Activated CD4-positive, alpha-beta T cell treated with anti-CD3 and anti-CD28 coated beads, Interleukin-2, Interleukin-4, amounts not matched to agents 100 ng/mL and 50 ng/mL, durations not matched to agents 16 hours and 8 hours (primary cell): ENCODE measurements around the gene SLC25A10.
A peak's percentile ranks its signal among the peaks of the same experiment; 100 is the strongest.

Source experiments
- DNase-seq: peaks from one replicate; pipeline ENCODE4 v3.0.0-alpha.2; 2020; ENCODE audit warnings: low spot score

Gene SLC25A10

GRCh38 chr17:81687770-81688541, 24.1 kb upstream of the SLC25A10 start:
- DNase-seq: no peak

DNA sequence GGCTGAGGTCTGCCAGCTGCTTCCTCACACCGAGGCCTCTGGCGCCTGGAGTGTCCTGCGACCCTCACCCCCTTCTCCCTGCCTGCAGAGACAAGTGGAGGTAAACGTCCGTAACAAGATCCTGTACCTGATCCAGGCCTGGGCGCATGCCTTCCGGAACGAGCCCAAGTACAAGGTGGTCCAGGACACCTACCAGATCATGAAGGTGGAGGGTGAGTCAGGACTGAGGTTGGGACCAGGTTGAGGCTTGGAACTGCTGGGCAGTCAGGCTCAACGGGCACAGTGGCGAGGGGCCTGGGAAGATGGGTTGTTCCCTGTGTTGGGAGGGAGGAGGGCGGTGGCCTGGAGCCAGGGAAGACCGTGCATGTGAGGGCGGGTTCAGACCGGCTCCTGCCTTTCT, 23.5 kb upstream of the SLC25A10 start:
- no peak for DNase-seq

- no peak for DNase-seq
Observed at GRCh38 chr17:81690066-81690465, 22.0 kb upstream of the SLC25A10 start.

DNA sequence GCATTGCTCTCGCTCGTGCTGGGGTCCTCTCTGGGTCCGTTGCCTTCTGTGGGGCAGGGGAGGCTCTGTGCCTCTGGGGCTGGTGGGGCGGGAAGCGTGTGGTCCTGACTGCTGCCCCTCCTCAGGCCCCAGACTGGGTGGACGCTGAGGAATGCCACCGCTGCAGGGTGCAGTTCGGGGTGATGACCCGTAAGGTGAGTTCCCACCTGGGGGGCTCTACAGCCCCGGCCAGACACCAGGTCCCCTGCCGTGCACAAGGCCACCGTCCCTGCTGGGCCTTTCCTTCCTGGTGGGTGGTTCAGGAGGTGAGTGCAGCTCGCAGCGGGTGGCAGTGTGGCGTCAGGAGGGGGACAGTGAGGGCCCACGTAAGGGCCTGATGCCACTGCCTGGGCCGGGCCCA, 21.5 kb upstream of the SLC25A10 start:
- no peak for DNase-seq

GRCh38 chr17:81691196-81691595, 20.9 kb upstream of the SLC25A10 start:
- DNase-seq: no peak

DNA sequence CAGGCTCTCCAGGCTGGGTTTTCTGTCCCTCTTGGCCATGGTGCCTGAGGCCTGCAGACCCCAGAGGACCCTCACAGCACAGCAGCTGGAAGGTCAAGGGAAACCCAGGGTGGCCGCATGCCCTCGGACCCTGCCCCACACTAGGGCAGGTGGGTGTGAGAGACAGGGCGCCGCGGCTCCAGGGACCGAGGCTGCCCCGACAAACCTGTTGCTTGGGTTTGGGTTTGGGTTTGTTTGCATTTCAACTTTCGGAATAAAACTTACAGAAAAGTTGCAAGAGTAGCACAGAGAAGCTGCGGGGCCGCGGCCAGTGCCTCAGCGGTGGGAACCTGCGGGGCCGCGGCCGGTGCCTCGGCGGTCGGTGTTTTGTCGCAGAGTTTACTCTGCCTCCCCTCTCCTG, 20.5 kb upstream of the SLC25A10 start:
- DNase-seq: no peak

DNA sequence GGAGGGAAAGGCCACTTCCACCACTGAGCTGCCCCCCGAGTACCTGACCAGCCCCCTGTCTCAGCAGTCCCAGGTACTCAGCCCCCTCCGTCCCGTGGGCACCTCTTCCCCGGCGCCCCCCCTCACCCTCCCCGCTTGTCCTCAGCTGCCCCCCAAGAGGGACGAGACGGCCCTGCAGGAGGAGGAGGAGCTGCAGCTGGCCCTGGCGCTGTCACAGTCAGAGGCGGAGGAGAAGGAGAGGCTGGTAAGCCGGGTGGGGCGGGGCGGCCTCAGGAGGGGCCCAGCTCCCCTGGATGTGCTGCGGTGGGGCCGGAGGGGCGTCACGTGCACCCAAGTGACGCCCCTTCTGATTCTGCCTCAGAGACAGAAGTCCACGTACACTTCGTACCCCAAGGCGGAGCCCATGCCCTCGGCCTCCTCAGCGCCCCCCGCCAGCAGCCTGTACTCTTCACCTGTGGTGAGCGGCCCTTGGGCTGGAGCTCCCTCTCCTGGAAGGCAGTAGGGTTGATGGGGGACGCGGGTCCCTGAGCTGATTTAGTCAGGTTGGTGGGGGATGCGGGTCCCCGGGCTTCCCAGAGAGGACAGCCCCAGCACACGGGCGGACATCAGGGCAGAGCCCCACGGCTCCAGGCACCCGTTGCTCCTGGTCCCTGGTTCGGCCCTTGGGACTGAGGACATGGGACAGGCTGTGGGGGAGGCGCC, 18.4 kb upstream of the SLC25A10 start:
- no peak for DNase-seq

DNA sequence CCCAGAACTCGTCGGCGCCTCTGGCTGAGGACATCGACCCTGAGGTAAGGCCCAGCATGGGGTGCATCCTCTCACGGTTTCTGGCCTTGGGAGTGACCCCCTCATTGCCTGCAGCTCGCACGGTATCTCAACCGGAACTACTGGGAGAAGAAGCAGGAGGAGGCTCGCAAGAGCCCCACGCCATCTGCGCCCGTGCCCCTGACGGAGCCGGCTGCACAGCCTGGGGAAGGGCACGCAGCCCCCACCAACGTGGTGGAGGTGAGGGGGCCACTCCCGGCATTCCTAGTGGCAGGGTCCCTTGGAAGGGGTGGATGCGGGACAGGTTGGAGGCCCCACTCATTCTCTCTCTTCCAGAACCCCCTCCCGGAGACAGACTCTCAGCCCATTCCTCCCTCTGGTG, 17.3 kb upstream of the SLC25A10 start:
- no peak for DNase-seq

DNA sequence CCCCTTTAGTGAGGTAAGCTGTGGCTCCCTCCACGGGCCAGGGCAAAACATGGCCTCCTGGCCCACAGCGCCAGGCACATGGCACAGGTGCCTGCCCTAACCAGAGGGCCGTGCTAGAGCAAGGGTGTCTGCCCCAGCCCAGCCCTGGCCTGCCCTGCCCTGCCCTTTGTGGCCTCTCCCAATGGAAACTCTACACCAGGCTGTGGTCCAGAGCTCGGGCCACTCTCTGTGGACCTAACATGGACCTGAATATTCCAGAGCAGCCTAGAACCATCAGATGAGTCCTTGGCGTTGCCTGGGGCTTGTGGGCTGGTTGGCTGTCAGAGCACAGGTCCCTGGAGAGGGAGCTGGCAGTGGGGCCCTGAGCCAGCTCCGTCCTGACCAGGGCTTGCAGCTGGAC, 16.9 kb upstream of the SLC25A10 start:
- DNase-seq: no peak

DNA sequence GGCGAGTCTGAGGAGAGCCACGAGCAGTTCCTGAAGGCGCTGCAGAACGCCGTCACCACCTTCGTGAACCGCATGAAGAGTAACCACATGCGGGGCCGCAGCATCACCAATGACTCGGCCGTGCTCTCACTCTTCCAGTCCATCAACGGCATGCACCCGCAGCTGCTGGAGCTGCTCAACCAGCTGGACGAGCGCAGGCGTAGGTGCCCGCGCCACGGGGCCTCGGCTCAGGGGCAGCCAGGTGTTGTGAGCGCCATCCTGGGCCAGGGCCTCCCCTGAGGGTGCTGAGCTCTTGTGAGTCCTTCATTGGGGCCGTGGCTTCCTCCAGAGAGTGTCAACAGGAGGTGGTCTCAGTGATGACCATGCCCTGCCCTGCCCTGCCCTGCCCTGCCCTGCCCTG, 16.3 kb upstream of the SLC25A10 start:
- DNase-seq: no peak

GRCh38 chr17:81696218-81696941, 15.7 kb upstream of the SLC25A10 start:
- DNase-seq: no peak

DNA sequence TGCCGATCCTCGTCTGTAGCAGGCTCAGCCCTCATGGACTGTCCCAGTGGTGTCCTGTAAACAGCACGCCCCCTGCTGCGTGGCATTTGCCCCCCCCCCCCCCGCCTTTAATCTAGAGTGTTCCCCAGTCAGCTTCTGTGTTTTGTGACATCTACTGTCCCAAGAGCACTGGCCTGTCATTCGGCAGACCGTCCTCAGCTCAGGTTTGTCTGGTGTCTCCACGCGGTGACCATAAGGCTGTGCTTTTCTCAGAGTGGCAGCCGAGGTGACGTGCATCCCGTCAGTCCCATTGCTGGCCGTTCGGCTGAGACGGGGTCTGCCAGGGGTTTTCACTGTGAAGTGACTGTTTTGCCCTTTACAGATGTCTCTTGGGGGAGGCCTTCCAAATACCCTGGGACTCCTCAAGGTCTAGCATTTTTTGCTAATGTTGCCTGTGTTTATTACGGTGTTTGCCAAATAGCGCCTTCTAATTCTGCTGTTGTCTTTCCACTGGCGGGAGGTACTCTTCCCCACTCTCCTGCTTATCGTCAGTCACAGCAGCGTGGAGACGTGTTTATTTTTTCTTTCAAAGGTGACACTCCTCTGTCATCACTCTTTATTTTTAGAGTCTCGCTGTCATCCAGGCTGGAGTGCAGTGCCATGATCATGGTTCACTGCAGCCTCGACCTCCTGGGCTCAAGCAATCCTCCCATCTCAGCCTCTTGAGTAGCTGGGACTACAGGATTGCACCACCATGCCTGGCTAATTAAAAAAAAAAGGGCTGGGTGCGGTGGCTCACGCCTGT, 14.6 kb upstream of the SLC25A10 start:
- DNase-seq: no peak

- DNase-seq: no peak
Observed at GRCh38 chr17:81700353-81701287, 11.5 kb upstream of the SLC25A10 start.

DNA sequence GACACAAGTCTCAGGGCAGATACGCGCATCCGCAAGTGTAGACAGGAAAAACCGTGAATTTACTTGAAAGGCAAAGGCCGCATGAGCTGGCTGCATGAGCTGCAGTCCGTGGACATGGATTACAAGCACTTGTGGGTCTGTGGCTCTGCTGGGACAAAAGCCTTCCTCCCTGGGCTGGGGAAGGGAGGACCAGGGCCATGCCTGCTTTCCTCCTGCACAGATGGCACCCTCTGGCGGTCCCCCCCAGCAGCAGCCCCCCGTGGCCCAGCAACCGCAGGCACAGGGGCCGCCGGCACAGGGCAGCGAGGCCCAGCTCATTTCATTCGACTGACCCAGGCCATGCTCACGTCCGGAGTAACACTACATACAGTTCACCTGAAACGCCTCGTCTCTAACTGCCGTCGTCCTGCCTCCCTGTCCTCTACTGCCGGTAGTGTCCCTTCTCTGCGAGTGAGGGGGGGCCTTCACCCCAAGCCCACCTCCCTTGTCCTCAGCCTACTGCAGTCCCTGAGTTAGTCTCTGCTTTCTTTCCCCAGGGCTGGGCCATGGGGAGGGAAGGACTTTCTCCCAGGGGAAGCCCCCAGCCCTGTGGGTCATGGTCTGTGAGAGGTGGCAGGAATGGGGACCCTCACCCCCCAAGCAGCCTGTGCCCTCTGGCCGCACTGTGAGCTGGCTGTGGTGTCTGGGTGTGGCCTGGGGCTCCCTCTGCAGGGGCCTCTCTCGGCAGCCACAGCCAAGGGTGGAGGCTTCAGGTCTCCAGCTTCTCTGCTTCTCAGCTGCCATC, 10.6 kb upstream of the SLC25A10 start:
- no peak for DNase-seq

GRCh38 chr17:81702934-81703746, 8.9 kb upstream of the SLC25A10 start, which contains the start of gene MRPL12:
TSS of gene MRPL12 (plus strand) at chr17:81703367. CDS start at chr17:81703502, 135 bp downstream.
- DNase-seq: peak; percentile 93

DNA sequence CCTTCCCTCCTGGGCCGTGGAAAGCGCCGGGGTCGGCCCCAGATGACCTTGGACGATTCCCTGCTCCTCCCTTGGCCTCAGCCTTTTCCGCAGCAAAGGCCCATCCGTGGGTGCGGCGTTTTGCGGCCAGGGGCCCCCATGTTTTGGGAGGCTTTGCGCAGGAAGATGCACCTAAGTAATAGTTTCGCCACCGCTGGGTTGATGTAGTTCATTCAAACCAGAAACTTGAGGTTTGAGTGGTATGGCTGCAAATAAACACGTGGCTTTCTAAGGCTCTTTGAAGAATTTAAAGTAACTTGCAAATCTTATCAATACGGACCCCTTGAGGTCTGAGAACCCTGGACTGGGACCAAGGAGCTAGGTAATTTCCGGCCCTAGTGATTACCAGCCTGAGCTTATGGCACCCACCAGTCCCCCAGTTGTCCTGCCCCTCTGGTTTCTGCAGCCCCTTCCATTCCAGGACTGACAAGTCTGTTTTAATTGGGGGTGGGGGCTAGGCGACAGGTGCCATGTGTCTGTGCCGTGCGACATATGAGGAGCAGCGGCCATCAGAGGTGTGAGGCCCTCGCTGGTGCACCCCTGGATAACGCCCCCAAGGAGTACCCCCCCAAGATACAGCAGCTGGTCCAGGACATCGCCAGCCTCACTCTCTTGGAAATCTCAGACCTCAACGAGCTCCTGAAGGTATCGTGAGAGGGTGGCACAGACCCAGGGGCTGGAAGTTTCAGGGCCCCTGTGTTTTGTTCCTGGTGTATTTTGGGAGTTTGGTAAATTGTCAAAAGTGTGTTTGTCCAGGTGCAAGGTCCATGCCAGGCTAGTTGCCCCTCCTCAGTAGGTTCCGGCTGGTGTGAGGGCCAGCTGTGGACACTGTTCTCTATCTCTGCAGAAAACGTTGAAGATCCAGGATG, 8.1 kb upstream of the SLC25A10 start:
- DNase-seq: no peak

GRCh38 chr17:81705518-81706231, 6.4 kb upstream of the SLC25A10 start:
- DNase-seq: no peak

GRCh38 chr17:81706232-81706611, 5.9 kb upstream of the SLC25A10 start:
- DNase-seq: no peak
